HG03354 (cell line): Measurements from ENCODE around the gene XAGE3.
A peak's percentile ranks its signal among the peaks of the same experiment; 100 is the strongest.
"Not testable (repeated sequence)": the region's sequence is repeated elsewhere in the genome, so short reads cannot be mapped to it uniquely, and the experiment has no call there.

Experiments used
- ATAC-seq: cut with Tn5 transposase; IDR thresholded peaks from one replicate; pipeline ENCODE4 v1.9.1; 2021; ENCODE audit warnings: mild to moderate bottlenecking; ENCODE audit not compliant: unreplicated experiment, poor library complexity, severe bottlenecking

XAGE3 gene

DNA sequence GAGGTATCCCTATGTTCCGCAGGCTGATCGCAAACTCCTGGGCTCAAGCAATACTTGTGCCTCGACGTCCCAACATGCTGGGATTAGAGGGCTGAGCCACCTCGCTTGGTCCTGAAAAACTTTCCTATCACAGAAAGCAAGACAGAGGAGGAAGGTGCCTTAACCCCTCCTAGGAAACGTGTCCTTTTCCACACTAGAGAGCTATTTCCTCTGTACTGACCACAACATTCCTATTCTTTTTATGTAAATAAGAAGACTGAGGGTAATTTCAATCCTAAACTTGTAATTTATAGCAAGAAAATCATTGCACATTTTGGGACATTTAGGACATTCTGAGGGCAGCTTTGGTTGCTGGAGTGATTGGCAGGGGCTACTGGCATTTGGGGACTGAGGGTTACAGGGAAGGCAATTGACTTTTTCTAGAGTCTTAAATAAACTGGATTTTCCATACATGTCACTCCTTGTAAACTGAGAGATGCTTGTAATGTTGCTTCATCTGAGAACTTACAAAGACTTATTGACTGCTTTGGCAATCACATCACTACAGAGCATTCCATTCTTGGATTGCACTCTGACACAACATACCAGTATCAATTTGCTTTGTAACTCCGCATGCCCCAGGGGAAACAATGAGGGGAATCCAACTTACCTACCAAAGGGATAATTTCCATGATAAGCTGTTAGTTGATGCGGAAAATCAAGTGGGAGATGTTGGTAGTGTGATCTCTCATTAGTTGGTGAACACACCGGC is 15.6 kb downstream of the XAGE3 start:
- ATAC-seq: no peak

DNA sequence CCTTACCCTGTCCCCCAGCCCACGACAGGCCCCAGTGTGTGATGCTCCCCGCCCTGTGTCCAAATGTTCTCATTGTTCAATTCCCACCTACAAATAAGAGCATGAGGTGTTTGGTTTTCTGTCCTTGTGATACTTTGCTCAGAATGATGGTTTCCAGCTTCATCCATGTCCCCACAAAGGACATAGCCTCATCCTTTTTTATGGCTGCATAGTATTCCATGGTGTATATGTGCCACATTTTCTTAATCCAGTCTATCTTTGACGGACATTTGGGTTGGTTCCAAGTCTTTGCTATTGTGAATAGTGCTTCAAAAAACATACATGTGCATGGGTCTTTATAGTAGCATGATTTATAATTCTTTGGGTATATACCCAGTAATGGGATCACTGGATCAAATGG is 24.3 kb downstream of the XAGE3 start:
- not testable (repeated sequence) for ATAC-seq

GRCh38 chrX:52839137-52839536 is 28.7 kb downstream of the XAGE3 start:
- peak; percentile 58 for ATAC-seq

GRCh38 chrX:52830551-52830950 is 37.3 kb downstream of the XAGE3 start:
- no peak for ATAC-seq

GRCh38 chrX:52824608-52825007 is 43.3 kb downstream of the XAGE3 start:
- no peak for ATAC-seq

DNA sequence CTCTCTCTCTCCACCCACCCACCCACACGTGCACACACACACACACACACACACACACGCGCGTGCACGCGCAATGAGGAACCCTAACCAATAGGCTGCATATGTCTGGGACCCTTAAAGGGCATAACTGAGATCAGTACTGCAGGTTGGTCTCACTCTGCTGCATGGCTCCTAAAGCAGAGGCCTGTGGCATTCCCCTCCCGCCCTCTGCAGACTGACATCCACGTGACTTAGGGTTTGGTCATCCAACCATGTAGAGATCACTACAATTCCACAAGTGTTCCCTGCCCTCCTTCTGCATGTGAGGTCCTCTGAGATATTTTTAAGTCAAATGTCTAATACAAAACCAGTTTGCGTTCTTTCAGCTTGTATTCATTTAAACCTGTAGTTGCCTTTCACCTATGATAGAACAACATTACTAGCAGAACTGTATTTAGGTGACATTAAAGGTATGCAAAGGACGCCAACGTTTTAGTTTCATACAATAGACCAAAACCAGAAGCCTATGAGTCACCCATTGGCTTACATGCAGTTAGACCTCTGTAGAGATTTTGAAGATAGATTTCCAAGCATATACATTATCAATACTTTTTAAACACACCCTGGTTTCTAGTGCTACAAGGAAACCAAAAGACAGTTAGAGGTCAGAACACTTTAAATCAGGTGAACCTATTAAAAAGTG is 46.7 kb downstream of the XAGE3 start:
- no peak for ATAC-seq

GRCh38 chrX:52819788-52820187 is 48.1 kb downstream of the XAGE3 start:
- no peak for ATAC-seq
